ENCODE data around the gene GLIS1.

- TF ChIP-seq FOXM1 (IDR thresholded peaks at IDR 0.05; ENCODE audit: borderline replicate concordance) (no peak), SUZ12 (IDR thresholded peaks at IDR 0.05) (no peak), TARDBP (IDR thresholded peaks at IDR 0.05) (no peak), ELF4 (IDR thresholded peaks at IDR 0.05) (no peak), ZNF384 (IDR thresholded peaks at IDR 0.05) (no peak), CTBP1 (IDR thresholded peaks at IDR 0.05; ENCODE audit: borderline replicate concordance) (no peak)
Measured at GRCh38 chr1:53719469-53719868, 19.5 kb downstream of the GLIS1 start.
